ENCODE measurements around the gene KCNN2. TPM values are rescaled to one million over a fixed set of nuclear protein-coding genes. Genes with fewer than 3 reads are reported as not detected.

KCNN2 gene
- total RNA-seq, 1 donor from 2014 or later = not detected

DNA sequence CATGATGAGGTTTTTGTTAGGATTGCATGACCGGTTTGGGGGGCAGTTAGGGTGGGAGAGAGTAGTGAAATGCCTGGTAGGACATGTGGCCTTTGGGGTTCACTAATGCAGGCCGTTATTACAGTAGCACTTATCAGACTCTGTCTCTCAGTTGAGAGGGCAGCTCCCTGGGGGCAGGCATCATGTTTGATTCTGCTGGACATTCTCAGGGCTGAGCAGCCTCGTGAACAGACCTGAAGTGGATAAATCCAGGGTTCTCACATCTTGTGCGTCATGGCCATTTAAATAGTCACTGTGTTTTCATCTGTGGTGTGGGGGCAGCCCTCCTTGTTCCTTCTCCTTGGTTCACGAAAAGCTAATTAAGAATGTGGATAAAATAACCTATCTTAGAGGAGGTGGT is 18.9 kb downstream of the KCNN2 start:
- TF ChIP-seq, protein P1, sequence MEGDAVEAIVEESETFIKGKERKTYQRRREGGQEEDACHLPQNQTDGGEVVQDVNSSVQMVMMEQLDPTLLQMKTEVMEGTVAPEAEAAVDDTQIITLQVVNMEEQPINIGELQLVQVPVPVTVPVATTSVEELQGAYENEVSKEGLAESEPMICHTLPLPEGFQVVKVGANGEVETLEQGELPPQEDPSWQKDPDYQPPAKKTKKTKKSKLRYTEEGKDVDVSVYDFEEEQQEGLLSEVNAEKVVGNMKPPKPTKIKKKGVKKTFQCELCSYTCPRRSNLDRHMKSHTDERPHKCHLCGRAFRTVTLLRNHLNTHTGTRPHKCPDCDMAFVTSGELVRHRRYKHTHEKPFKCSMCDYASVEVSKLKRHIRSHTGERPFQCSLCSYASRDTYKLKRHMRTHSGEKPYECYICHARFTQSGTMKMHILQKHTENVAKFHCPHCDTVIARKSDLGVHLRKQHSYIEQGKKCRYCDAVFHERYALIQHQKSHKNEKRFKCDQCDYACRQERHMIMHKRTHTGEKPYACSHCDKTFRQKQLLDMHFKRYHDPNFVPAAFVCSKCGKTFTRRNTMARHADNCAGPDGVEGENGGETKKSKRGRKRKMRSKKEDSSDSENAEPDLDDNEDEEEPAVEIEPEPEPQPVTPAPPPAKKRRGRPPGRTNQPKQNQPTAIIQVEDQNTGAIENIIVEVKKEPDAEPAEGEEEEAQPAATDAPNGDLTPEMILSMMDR (IDR thresholded peaks at IDR 0.05; ENCODE audit: insufficient read depth, low read length, severe bottlenecking) = no peak
- FAIRE-seq = no peak
- H3K4me3 ChIP-seq (ENCODE audit: low read depth, low read length) = no peak overlapping the region
- DNase-seq (ENCODE audit: low read depth) = no peak
- no peaks in the 10 kb centered on the region for H3K36me3 ChIP-seq (ENCODE audit: control insufficient read depth, insufficient read depth, low read length)
- H3K27me3 ChIP-seq (ENCODE audit: control insufficient read depth, insufficient read depth, low read length) = no peaks in the 10 kb centered on the region

DNA sequence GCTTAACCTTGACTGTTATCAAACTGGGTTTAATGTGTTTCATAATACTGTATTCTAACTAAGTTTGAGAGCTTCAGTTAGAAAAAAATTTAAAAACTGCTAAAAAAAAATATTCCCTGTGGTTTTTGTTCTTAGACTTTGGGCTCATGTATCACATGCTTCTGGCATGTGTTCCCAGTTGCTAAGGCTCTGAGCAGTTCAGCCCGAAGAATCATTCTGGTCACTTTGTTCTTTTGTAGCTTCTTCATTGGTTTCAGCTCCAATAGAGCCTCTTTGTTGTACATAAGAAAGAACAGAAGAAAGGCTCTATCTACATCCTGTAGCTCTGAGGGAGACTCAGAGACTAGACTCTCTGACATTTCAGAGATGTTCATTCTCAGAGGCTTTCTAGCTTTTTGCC is 25.6 kb downstream of the KCNN2 start:
- Histone ChIP-seq H3K36me3 (ENCODE audit: control insufficient read depth, insufficient read depth, low read length) (no peaks in the 10 kb centered on the region), H3K27me3 (ENCODE audit: control insufficient read depth, insufficient read depth, low read length) (no peaks in the 10 kb centered on the region), H3K4me3 (ENCODE audit: low read depth, low read length) (no peak overlapping the region)
- no peak for FAIRE-seq
- TF ChIP-seq, protein P1 (IDR thresholded peaks at IDR 0.05; ENCODE audit: insufficient read depth, low read length, severe bottlenecking) = no peak
- no peak for DNase-seq (ENCODE audit: low read depth)

DNA sequence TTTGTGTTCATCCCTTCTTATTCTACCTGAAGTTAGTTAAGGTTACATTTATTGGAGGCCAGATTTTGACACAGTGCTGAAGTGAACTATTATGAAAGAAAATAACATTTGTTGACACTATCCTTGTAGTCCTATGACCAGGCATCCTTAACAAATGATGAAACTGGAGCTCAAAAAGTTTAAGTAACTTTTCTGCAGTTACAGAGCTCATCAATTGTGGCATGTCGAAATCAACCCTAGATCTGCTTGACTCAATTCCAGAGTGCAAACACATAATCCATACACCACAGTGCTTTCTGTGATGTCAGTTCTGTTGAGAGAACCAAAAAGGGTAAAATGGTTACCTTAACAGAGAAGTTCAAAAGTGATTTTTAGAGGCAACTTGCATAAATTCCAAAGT is 28.6 kb downstream of the KCNN2 start:
- Histone ChIP-seq H3K27me3 (ENCODE audit: control insufficient read depth, insufficient read depth, low read length) (no peaks in the 10 kb centered on the region), H3K36me3 (ENCODE audit: control insufficient read depth, insufficient read depth, low read length) (no peaks in the 10 kb centered on the region), H3K4me3 (ENCODE audit: low read depth, low read length) (no peak overlapping the region)
- TF ChIP-seq, protein P1 (IDR thresholded peaks at IDR 0.05; ENCODE audit: insufficient read depth, low read length, severe bottlenecking) = no peak
- FAIRE-seq (no peak), DNase-seq (ENCODE audit: low read depth) (no peak)

DNA sequence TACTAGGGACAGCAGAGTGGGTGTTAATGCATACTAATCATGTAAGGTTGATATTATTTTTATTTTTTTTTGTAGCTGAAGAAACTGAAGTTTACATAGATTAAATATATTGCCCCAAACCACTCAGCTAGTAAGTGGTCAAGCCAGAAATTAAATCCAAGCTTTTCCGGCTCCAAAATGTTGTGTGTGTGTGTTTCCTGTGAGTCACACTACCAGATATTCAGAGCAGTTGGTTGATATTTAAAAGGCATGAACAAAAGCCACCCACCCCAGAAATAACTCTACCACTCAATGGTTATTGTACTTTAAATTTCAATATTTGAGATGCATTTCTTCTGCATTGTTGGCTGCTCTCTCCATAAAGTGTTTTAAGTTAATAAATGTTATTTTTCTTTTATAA is 29.5 kb downstream of the KCNN2 start:
- DNase-seq (ENCODE audit: low read depth) (peak; percentile 6), FAIRE-seq (no peak)

DNA sequence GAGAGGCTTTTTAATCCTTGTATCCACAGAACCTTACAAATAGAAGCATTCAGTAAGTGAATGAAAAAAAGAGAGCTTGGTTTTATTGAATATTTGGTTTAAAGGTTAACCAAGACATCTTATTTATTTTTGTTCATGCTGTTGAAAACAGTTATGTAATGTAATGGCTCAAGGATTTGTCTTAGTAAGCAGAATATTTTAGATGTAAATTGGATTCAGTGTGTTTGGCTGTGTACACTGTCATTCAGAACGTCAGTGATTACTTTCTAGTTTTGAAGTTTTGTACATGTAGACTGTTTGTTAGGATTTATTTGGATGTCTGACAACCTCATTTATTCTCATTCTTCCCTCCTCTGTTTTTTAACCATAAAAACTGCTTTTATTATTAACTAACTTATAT is 31.3 kb downstream of the KCNN2 start:
- TF ChIP-seq, protein P1 (IDR thresholded peaks at IDR 0.05; ENCODE audit: insufficient read depth, low read length, severe bottlenecking) = no peak
- Histone ChIP-seq H3K4me3 (ENCODE audit: low read depth, low read length) (no peak overlapping the region), H3K36me3 (ENCODE audit: control insufficient read depth, insufficient read depth, low read length) (no peaks in the 10 kb centered on the region), H3K27me3 (ENCODE audit: control insufficient read depth, insufficient read depth, low read length) (no peaks in the 10 kb centered on the region)
- FAIRE-seq = no peak
- DNase-seq (ENCODE audit: low read depth) = no peak

More for the DNA sequence above, 29.5 kb downstream of the KCNN2 start:
- TF ChIP-seq, protein P1 (IDR thresholded peaks at IDR 0.05; ENCODE audit: insufficient read depth, low read length, severe bottlenecking) = no peak
- no peak overlapping the region for H3K4me3 ChIP-seq (ENCODE audit: low read depth, low read length)
- H3K27me3 ChIP-seq (ENCODE audit: control insufficient read depth, insufficient read depth, low read length) = no peaks in the 10 kb centered on the region
- H3K36me3 ChIP-seq (ENCODE audit: control insufficient read depth, insufficient read depth, low read length) = no peaks in the 10 kb centered on the region

DNA sequence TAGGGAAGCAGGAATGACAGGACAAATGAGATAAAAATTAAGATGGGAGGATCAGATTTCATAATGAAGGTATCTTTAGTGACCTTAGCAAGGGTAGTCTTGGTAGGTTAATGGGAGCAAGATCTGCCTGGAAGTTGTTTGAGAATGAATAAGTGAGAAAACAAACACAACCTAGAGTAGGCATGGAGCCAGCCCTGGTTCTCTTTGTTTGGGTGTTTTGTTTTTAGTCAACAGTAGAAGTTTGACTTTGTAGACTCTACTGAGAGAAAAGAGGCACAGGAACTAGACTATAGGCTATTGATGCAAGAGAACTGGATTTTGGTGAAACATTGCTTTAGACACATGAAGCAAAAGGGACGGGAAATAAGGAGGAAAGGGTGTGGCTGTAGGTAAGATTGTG is 40.3 kb downstream of the KCNN2 start:
- FAIRE-seq (no peak), DNase-seq (ENCODE audit: low read depth) (no peak)
- TF ChIP-seq, protein P1 (IDR thresholded peaks at IDR 0.05; ENCODE audit: insufficient read depth, low read length, severe bottlenecking) = no peak
- no peak overlapping the region for H3K4me3 ChIP-seq (ENCODE audit: low read depth, low read length)
- H3K36me3 ChIP-seq (ENCODE audit: control insufficient read depth, insufficient read depth, low read length) = no peaks in the 10 kb centered on the region
- H3K27me3 ChIP-seq (ENCODE audit: control insufficient read depth, insufficient read depth, low read length) = no peaks in the 10 kb centered on the region
